DMS 273 (cell line): ENCODE data around the gene ABCC10.
"Not testable (repeated sequence)": the region's sequence is repeated elsewhere in the genome, so short reads cannot be mapped to it uniquely, and the experiment has no call there.

Experiments used
- DNase-seq: peaks from one replicate; lab custom pipeline; 2025; ENCODE audit not compliant: unreplicated experiment; lab: John Stamatoyannopoulos, UW

ABCC10 gene

DNA sequence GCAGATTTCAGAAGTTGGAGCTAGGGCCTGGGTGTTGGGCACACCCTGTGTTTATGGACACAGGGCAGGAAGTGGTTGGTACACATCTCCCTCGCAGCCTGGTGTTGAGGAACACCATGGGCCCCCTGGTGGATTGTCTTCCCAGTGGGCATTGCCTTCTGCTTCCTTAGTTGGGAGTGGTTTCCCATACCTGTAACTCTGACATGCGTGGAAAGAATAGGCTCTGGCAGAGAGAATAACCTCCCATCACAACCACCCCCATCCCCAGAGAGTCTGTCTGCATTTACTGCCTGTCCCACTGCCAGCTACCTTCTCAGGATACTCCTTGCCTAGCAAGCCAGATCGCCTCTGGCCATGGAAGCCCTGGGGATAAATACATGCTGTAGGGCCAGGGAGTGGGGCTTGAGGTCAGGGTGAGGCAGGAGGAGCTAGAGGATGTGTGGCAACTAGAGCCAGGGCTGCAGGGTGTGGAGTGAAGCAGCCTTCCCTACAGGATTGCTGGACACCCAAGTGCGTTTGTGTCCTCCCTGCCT, 68.1 kb downstream of the ABCC10 start:
- DNase-seq, result peak; percentile 53

GRCh38 chr6:43496370-43497128, 69.2 kb downstream of the ABCC10 start:
- peak; percentile 80 for DNase-seq

DNA sequence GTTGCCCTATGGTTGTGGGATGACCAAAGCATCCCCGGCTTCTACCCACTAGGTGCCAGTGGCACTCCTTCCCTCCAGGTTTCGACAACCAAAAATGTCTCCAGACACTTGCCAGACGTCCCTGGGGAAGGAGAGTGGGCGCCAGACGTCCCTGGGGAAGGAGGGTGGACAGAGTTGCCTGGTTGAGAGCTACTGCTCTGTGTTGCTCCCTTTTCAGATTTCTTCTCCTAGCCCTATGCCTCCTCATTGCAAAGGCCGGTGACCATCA, 69.7 kb downstream of the ABCC10 start:
- DNase-seq, result no peak

DNA sequence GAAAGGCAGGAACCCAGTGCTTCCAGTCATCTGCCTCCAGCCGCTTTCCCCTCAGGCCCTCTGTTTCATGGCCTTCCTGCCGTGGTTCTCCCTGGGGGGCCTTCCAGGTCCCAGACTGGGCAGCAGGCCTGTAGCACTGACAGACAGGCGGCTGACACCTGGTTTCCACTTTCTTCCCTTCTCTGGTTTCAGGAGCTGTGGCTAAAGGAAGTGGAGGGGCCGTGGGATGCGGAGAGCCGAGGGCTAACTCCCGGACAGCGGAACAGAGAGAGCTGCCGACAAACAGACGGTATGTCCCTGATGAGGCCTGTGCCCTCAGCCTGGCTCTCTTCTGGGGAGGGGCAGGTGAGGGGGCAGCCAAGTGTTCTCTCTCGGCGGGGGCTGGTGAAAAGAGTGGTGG, 70.3 kb downstream of the ABCC10 start:
- no peak for DNase-seq

DNA sequence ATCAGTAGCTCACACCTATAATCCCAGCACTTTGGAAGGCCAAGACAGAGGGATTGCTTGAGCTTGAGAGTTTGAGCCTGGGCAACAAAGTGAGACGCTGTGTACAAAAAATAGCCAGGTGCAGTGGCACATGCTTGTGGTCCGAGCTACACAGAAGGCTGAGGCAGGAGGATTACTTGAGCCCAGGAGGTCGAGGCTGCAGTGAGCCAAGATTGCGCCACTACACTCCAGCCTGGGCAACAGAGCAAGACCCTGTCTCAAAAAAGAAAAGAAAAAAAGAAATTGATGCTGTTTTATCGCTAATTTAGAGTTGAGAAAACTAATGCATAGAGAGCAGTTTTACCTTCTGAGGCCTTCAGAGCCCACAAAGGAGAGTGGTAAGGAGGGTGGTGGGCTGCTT, 71.0 kb downstream of the ABCC10 start:
- not testable (repeated sequence) for DNase-seq

DNA sequence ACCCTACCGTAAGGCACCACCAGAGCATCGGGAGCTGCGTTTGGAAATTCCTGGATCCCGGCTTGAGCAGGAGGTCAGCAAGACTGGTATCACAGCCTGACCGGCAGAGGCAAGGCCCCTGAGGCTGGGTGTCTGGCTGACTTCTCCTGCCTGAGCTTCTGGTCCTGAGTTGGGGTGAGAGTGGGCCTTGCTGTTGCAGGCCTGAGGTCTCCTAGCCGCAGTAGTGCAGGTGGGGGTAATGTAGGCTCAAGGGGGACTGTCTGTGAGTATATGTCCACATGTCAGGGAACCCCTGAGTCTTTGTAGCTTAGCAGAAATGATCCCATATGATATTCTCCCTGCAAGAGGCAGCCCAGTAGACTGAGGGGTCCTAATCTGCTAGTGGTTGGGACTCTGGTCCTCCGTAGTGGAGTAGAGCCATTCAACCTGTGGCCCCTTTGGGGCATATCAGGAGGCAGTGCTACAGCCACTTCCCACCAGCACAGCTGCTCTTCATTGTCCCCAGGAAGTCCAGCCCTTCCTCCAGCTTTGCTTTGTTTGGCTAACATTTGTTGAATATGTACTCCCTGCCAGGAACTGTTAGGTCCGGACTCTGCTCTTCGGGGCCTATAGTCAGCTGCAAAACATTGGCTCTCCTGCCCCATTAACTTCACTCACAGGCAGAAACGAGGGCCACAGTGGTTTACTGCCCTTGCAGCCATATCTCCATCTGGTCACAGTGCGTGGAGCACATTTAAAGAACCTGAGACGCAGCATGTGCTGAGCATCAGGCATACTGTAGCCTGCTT, 71.9 kb downstream of the ABCC10 start:
- DNase-seq, result no peak
